Panc1 (cell line): ENCODE results near the gene F11. TPM values are rescaled to one million over a fixed set of nuclear protein-coding genes. Genes with fewer than 3 reads are reported as not detected.

Experiments used
- ATAC-seq: fragments of 200-7000 bp; cut with Tn5 transposase; 2 replicates; pipeline ENCODE4 v1.9.1; 2020; ENCODE audit warnings: mild to moderate bottlenecking, moderate library complexity
- BruUV-seq: library from RNA; stranded (reverse); fragments of 400-500 nt; replicated peaks from 2 replicates; lab custom pipeline; 2021; lab: Mats Ljungman, UMichigan
- CTCF ChIA-PET: fragments of 300-600 bp; sonication (Branson Sonifier 250); formaldehyde crosslinking; loops from one replicate; lab custom pipeline; 2022; ENCODE audit warnings: antibody characterized with exemption; lab: Charles Lee
- POLR2A ChIA-PET: fragments of 300-600 bp; sonication (Branson Sonifier 250); formaldehyde crosslinking; loops from one replicate; lab custom pipeline; 2022; ENCODE audit warnings: antibody characterized with exemption; lab: Charles Lee
- DNase-seq: peaks from one replicate; pipeline ENCODE4 v3.0.0-alpha.2; 2010; ENCODE audit warnings: low read depth, low spot score
- H3K27ac ChIP-seq: 2 replicates; pipeline ENCODE4 v1.5.1; 2011; ENCODE audit warnings: mild to moderate bottlenecking, low read length, inconsistent platforms
- H3K27me3 ChIP-seq: fragments of 200-500 bp; sonication (Bioruptor generic); 2 replicates; pipeline ENCODE4 v1.6.0; 2014; ENCODE audit warnings: low read length, inconsistent platforms; ENCODE audit not compliant: control insufficient read depth, insufficient read depth
- H3K36me3 ChIP-seq: fragments of 200-500 bp; sonication (Bioruptor generic); 2 replicates; pipeline ENCODE4 v1.5.1; 2014; ENCODE audit warnings: inconsistent platforms, mild to moderate bottlenecking, low read length, moderate library complexity; ENCODE audit not compliant: control insufficient read depth, insufficient read depth
- H3K4me1 ChIP-seq: 2 replicates; pipeline ENCODE4 v1.5.1; 2011; ENCODE audit warnings: inconsistent platforms, mild to moderate bottlenecking, low read length, moderate library complexity; ENCODE audit not compliant: control insufficient read depth, insufficient read depth
- H3K4me3 ChIP-seq, 2 experiments: 2 replicates each; pipeline ENCODE4 v1.5.1; 2011 to 2012; ENCODE audit warnings: low read depth in 2 of 2, low read length in 2 of 2, mild to moderate bottlenecking in 2 of 2, inconsistent platforms in 1 of 2, moderate library complexity in 1 of 2
- H3K9me3 ChIP-seq: fragments of 200-500 bp; sonication (Bioruptor generic); 2 replicates; pipeline ENCODE4 v1.5.1; 2014; ENCODE audit warnings: low read depth, mild to moderate bottlenecking, inconsistent platforms, low read length, moderate library complexity; ENCODE audit not compliant: control insufficient read depth, insufficient read depth
- CTCF ChIP-seq: fragments of 450-650 bp; IDR thresholded peaks from 2 replicates; pipeline ENCODE4 v1.5.1; 2017; ENCODE audit warnings: mild to moderate bottlenecking
- POLR2AphosphoS5 ChIP-seq: IDR thresholded peaks from 2 replicates; pipeline ENCODE4 v1.6.1; 2012; ENCODE audit warnings: mild to moderate bottlenecking, low read depth, low read length, moderate library complexity
- REST ChIP-seq, 2 experiments: IDR thresholded peaks; 2 replicates each; pipeline ENCODE4 v1.6.1; 2011 to 2012; ENCODE audit warnings: low read depth in 2 of 2, control low read depth in 1 of 2, low read length in 1 of 2, mild to moderate bottlenecking in 1 of 2, moderate library complexity in 1 of 2; ENCODE audit not compliant: insufficient read depth in 1 of 2
- SIN3A ChIP-seq: IDR thresholded peaks from 2 replicates; pipeline ENCODE4 v1.6.1; 2012; ENCODE audit warnings: low read depth, mild to moderate bottlenecking, low read length, moderate library complexity, borderline replicate concordance; ENCODE audit not compliant: insufficient read depth
- TCF7L2 ChIP-seq: IDR thresholded peaks from 2 replicates; pipeline ENCODE4 v1.6.1; 2011; ENCODE audit warnings: mild to moderate bottlenecking, low read depth, low read length, inconsistent platforms
- in situ Hi-C: cut with HindIII; loops from 2 replicates; pipeline ENCODE4 v1.10.0; 2016; ENCODE audit warnings: low sequenced_read_pairs, low pct_unique_long_range_greater_than_20kb
- intact Hi-C: fragments of 100-400 bp; cut with micrococcal nuclease; formaldehyde crosslinking; loops from one replicate; pipeline ENCODE4 v1.10.0; 2022; ENCODE audit not compliant: unreplicated experiment
- total RNA-seq: library from RNA; stranded (reverse); gene quantifications from one replicate; pipeline ENCODE4 v1.2.1, GENCODE V29; 2021; ENCODE audit not compliant: unreplicated experiment

Gene F11
- total RNA-seq, 1 experiment from 2014 or later: not detected

- no peak for TF ChIP-seq CTCF
- TF ChIP-seq TCF7L2: no peak
- no peak for TF ChIP-seq SIN3A
- no peak for TF ChIP-seq REST (IDR thresholded peaks at IDR 0.05; ENCODE audit: insufficient read depth in 1 of 2, low read depth in 2 of 2, low read length in 1 of 2)
- no peak for TF ChIP-seq POLR2AphosphoS5
- H3K4me1 ChIP-seq: no peaks in the 10 kb centered on the region
- in situ Hi-C loops (no loop called here), intact Hi-C loops (no loop called here)
- POLR2A ChIA-PET: no interaction called here
- H3K9me3 ChIP-seq: no peaks in the 10 kb centered on the region
- no peaks in the 10 kb centered on the region for H3K27me3 ChIP-seq
- H3K36me3 ChIP-seq: no peaks in the 10 kb centered on the region
- ATAC-seq (no peak), DNase-seq (no peak)
- no peak overlapping the region for H3K4me3 ChIP-seq
- BruUV-seq: no TSS peak
- H3K27ac ChIP-seq: no peak overlapping the region
- CTCF ChIA-PET: no interaction called here
These were observed 17.3 kb upstream of the F11 start for GRCh38 chr4:186248643-186249042.

- no TSS peak for BruUV-seq
- H3K36me3 ChIP-seq: no peaks in the 10 kb centered on the region
- CTCF ChIA-PET: no interaction called here
- H3K9me3 ChIP-seq: no peaks in the 10 kb centered on the region
- DNase-seq (no peak), ATAC-seq (no peak)
- no peak overlapping the region for H3K27ac ChIP-seq
- POLR2A ChIA-PET: no interaction called here
- in situ Hi-C loops: no loop called here
- no peak overlapping the region for H3K4me3 ChIP-seq
- intact Hi-C loops: no loop called here
- TF ChIP-seq TCF7L2 (no peak), SIN3A (no peak), REST (IDR thresholded peaks at IDR 0.05; ENCODE audit: insufficient read depth in 1 of 2, low read depth in 2 of 2, low read length in 1 of 2) (no peak)
- H3K4me1 ChIP-seq: no peaks in the 10 kb centered on the region
- H3K27me3 ChIP-seq: no peaks in the 10 kb centered on the region
These were observed 15.9 kb upstream of the F11 start for GRCh38 chr4:186249785-186250754.
